Central memory CD4-positive, alpha-beta T cell (primary cell): Measurements from ENCODE around the gene HOGA1.

Experiments
- DNase-seq: peaks from one replicate; pipeline ENCODE4 v3.0.0; 2022

The HOGA1 gene

DNA sequence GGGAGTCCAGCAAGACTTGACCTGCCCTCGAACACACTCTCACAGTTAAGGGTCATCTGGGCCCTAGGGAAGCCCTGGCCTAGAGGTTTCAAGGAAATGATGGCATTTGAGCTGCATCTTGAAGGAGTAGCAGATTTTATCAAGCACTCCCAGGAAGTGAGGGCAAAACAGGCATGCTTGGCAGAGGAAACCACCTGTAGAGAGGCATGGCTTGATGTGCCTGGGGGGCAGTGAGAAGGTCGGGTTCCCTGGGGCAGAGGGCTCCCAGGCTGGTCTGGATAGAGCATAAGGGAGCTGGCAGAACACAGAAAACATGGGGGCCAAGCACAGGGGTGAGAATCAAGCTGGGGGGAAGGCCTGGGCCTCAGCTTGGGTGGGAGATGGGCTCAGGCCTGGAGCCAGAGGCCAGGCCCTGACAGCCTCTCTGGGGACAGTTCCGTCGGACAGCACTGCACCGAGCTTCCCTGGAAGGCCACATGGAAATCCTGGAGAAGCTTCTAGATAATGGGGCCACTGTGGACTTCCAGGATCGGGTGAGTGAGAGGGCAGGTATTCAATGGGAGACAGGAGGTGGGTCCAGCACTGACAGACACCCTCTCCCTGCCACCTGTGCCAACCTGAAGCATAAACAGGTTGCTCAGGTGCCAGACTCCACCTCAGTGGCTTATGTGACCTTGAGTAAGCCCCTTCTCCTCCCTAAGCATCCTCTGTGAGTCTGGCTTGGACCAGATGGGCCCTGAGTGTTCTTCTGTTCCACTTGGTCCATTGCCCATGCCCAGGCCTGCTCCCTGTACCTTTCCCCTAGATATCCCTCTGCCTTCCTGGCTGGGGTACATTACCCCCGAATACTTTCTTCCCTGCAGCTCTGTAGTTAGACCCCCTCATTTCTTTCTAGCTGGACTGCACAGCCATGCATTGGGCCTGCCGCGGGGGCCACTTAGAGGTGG lies 3.5 kb upstream of the HOGA1 start:
- no peak for DNase-seq

DNA sequence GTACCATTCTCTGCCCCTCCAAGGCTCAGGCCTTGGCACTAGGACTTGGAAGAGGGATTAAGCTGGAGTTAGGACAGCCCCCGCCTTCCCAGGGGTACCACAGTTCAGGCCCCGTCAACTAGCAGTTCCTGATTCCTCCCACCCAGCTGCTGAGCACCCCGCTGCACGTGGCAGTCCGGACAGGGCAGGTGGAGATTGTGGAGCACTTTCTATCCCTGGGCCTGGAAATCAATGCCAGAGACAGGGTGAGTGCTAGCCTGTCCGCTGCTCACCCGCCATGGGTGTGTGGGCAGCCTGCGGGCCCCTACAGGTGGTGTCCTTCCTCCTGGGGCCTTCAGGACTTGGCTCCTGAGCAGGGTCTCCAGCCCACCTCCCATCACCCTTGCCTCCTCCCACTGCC lies 2.0 kb upstream of the HOGA1 start:
- DNase-seq: no peak

DNA sequence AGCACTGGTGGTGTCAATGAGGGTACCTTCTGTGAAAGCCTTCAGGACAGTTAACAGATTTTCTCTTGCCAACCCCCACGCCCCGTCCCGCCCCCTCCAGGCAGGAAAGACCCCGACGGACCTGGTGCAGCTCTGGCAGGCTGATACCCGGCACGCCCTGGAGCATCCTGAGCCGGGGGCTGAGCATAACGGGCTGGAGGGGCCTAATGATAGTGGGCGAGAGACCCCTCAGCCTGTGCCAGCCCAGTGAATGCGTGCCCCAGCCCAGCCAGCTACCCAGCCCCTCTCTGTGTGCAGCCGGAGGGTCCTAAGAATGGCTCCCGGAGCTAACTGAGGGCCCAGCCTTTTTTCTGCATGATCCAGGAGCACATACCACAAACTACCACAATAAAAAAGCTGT lies 713 bp upstream of the HOGA1 start:
- no peak for DNase-seq

DNA sequence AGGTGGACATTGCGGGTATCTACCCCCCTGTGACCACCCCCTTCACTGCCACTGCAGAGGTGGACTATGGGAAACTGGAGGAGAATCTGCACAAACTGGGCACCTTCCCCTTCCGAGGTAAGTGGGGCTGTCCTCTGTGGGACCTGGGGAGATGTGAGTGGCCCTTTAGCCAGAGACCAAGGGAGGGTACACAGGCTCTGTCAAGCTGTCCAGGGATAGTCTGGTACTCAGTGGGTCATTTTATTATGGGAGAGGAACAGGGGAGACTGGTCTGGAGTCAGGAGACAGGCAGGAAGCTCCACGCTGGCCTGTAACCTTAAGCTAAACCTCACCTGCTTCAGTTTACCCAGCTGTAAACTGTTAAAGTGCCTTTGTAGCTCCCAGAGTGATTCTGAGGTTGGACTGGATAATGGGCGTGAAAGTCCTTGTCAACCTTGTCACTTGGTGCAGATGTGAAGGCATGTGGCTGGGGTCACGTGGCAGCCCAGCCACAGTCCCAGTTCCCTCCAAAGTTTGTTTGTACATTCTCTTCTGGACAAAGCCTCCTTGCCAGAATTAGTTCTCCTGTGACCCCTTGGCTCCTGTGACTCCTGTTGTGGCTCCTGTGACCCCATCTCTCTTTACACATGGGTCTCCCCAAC lies 729 bp downstream of the HOGA1 start:
- no peak for DNase-seq

DNA sequence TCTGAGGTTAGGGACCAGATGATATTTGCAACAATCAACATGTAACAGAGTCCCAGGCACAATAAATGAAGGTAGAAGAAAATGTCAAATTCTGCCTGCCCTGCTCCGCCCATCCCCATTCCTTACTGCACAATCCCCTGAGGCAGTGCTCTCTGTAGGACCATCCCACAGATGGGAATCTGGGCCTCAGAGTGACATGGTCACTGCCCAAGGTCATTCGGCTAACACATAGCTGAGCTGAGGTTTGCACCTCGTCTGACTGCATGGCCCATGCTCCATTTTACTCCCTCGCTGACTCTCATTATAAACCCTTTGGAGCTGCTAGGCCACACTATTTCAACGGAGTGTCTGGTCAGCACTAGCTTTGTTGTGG lies 1.2 kb downstream of the HOGA1 start:
- no peak for DNase-seq

DNA sequence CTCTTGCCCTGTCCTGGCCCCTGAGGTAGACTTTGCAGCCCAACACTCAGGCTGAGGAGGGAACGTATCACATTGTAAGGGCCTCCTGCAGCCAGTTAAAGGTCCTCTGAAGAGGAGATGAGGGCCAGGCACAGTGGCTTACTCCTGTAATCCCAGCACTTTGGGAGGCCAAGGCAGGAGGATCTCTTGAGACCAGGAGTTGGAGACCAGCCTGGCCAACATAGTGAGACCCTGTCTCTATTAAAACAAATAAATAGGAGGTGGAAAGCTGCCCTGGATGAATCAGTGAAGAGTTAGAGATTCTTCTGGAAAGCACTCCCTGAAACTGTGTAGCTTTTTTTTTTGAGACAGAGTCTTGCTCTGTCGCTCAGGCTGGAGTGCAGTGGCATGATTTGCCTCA lies 3.0 kb downstream of the HOGA1 start:
- no peak for DNase-seq

DNA sequence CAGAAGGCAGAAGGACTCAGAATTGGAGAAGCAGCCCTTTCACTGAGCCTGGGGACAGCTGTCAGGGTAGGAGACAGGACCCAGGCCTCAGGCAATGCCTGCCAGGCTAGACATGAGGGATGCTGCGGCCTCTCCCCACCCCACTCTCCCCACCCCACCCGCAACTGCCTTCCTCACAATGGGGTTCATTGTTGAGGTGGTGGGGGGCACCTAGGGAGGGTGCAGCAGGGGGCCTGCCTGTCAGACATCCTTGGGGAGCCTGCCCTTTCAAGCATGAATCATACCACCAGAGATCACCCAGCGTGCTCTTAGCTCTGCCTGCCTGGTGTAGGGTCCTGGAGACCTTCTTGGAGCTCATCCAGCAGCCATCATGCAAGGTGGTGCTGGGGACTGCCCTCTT lies 5.3 kb downstream of the HOGA1 start, which contains the start of gene C10orf62:
C10orf62 (plus strand) TSS at position 243 of the 400 bp plus-strand sequence. CDS start 177 bp downstream, outside the sequence.
- no peak for DNase-seq

DNA sequence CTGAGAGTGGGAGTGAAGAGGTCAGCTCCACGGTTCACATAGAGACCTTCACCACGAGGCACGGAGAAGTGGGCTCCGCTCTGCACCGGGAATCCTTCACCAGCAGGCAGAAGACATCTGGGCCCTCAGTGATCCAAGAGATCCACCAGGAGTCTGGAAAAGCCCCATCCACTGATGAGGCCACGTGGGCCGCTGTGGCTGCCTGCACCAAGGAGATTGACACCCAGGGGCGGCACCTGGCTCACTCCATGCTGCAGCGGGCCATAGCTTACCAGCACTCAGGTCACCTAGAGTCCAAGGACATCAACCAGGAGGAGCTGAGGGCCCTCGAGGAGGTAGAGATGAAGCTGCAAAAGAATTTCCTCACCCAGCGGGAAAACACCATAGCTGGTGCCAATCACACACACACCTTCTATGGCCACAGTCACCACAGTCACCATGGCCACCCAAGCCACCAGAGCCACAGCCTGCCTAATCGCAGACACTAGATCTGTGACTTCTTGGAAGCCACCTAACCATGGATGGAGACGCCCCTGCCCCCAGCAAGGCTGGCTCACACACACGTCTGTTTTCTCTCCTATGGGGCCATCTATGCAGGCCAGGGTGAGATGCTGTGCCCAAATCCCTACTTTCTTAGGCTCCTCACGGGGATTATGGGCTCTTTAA lies 6.0 kb downstream of the HOGA1 start:
- DNase-seq: no peak

DNA sequence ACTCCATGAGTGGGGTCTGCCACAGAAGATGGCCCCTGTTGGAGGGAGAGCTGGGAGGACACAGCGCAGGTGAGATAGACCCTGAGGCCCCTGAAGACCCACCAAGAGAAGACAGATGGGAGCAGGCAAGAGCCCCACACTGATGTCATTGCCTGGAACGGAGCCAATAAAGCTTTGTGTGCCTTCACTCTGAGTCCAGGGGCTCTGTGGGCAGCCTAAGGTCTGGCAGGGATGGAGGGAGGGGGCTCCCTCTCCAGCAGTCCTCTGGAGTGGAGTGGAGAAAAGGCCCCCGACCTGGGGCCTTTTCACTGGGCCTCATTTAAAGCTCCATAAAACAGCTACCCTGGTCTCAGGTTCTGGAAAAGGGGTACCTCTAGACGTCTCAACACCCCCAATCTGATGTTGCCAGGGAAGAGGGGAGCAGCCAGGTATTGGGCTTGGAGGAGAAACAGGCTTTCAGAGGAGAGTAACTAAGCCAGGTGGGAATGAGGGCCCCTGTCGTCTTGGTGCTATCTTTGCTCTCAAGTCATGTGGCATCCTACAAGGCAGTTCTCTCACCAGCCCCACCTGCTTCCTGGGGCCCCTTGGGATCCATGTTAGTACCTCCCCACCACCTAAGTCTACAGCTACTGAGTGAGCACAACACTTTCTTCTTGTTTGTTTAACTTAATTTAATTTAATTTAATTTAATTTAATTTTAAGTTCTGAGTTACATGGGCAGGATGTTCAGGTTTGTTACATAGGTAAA lies 6.7 kb downstream of the HOGA1 start:
- no peak for DNase-seq

DNA sequence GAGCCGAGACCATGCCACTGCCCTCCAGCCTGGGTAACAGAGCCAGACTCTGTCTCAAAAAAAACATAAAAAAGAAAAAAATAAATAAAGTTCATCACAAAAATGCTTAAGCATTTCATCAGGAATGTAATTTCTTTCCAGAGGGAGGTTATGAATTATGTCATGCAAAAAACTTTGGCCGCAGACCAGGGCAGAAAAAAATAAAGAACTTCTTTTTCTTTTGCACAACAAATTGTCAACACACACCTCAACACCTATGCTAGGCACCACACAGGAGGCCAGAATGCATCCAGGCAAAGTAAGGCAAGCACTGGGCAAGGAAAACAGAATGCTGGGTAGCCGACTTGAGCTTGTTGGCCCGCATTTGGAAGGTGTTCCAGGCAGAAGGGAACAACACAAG lies 9.2 kb downstream of the HOGA1 start:
- no peak for DNase-seq

DNA sequence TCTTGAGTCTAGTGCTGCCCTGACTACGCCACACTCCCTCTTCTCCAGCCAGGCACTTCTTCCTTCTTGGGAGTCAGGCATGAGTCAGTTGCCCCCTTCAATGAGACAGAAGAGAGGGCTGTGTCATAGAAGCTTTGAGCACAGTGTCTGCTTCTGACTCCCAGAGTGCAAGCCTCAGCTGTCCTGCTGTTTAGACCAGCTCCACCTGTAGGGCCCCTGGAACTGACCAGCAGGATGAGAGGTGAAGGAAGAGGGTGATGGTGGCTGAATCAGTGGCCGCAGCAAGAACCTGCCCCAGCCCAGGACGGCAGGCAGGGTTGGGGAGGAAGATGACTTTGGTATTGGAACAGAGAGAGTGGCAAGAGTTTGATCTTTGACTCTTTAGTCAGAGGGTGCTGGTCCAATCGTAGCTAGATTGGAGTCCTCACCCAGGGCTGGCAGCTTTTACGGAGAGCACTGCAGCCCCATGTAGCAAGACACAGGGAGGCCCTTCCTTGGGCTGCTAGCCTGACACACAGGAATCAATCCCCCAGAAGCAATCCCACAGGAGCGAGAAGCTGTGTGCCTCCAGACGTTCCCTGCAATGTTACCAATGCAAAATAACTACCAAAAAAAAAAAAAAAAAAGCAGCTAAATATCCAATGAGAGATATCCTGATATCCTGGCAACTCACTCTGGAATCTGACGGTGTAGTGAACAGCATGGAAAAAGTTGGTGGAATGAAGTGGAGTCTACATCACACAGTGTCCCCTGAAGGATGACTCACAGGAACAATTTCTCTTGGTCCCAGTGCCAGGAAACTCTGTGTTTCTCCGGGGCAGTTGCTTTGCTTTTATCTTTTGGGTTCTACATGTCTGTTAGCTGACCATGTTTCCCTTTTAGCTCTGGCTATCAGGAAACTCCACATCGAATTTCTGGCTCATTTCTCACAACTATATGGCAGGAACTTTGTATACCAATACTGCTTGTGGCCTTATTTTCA lies 12.2 kb downstream of the HOGA1 start:
- DNase-seq: no peak

DNA sequence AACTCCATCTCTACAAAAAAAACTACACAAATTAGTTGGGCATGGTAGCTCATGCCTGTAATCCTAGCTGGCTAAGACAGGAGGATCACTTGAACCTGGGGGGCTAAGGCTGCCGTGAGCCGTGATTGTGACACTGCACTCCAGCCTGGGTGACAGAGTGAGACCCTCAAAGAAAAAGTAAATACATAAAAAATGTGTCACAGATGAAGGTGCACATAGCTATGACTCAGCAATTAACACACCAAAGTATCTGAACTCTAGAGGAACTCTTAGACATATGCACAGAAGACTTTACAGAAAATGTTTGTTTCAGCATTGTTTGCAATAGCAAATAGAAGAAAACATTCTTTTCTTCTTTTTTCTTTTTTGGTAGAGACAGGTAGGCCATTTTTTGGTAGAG lies 13.6 kb downstream of the HOGA1 start:
- no peak for DNase-seq

DNA sequence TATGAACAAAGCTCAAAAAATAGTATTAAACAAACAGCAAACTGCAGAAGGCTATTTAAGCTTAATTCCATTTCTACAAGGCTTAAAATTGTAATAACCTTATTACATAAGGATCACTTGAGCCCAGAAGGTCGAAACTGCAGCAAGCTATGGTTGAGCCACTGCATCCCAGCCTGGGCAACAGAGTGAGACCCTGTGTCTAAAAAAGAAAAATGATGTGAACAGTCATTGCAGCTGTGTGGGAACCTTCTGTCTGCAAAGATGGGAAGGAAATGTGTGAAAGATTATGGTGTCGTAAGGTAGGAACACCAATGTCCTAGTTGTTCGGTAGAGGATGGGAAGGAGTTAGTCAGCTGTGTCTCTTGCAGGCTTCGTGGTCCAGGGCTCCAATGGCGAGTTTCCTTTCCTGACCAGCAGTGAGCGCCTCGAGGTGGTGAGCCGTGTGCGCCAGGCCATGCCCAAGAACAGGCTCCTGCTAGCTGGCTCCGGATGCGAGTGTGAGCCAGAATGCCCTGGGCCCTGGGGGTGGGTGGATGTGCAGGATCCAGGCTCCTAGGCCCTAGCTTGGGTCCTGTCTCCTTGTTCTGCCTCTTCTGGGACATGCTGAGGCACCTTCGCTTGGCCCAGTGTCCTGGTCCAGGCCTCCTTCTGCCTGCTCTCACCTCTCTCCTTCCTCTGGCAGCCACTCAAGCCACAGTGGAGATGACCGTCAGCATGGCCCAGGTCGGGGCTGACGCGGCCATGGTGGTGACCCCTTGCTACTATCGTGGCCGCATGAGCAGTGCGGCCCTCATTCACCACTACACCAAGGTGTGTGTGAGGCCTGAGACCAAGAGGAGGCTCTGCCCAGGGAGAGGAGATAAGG lies 14.4 kb downstream of the HOGA1 start:
- no peak for DNase-seq

DNA sequence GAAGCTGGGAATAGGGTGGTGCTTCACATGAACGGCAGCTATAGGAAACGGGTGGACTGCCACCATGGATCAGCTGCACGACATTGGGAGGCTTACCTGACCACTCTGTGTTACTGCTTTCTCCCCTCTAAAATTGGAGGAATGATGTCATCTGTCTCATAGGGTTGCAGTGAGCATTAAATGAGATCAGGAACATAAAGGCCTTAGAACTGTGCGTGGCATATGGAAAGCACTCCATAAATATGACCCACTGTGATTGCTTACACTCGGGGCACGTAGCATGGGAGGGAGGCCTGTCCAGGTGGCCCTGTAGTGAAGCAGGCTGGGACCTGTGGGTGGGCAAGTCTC lies 15.1 kb downstream of the HOGA1 start:
- DNase-seq: no peak

DNA sequence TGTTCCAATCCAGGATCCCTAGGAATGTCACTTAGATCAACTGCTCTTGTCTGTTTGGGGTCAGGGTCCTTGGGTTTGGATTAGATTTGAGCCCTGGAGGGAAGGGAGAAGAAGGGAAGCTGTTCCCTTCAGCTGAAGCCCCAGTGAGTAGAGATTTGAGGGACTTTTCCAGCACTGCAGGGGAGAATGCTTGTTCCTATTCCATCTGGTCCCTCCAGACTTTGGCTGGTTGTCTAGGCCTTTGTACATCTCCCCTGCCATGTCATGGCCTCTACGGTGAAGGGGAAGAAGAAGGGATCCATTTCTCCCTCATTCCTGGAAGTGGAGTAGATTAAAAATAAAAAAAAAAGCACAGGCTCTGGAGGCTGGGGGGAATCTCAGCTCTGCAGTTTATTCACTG lies 16.4 kb downstream of the HOGA1 start:
- DNase-seq: no peak

DNA sequence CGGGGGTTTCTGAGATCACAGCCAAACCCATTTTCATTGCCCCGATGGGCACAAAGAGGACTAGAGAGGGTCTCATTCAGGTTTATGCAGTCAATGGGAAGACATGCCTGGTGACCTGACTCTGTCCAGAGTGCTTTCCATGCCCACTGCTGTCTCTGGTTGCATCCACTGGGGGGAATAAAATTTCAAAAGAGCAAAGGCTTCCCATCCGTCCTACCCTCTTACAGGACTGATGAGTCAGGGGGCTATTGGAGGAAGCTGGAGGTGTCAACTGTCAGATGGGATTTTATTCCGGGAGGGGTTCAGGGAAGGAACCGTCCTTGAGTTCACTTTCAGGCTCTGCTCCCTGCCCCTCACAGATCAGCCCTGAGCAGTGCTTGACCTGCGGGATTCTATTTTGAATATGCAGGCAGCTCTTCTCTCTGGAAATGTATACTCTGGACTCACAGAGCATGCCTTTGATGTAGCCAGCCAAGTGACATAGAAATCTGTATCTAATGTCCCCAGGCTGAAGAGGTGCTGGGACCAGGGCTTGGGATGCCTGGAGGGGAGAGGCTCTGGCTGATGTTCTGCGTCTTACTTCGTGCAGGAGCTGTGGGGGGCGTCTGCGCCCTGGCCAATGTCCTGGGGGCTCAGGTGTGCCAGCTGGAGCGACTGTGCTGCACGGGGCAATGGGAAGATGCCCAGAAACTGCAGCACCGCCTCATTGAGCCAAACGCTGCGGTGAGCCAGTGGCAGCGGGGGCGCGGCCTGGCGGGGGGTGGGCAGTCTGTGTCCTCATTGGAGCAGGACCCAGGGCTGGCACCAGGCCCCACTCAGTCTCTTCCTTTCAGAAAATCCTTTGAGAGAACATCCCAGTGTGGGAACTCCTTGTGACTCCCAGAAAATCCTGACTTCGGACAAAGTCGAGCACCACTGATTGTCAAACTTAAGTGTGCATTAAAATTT lies 17.4 kb downstream of the HOGA1 start:
- DNase-seq: no peak

DNA sequence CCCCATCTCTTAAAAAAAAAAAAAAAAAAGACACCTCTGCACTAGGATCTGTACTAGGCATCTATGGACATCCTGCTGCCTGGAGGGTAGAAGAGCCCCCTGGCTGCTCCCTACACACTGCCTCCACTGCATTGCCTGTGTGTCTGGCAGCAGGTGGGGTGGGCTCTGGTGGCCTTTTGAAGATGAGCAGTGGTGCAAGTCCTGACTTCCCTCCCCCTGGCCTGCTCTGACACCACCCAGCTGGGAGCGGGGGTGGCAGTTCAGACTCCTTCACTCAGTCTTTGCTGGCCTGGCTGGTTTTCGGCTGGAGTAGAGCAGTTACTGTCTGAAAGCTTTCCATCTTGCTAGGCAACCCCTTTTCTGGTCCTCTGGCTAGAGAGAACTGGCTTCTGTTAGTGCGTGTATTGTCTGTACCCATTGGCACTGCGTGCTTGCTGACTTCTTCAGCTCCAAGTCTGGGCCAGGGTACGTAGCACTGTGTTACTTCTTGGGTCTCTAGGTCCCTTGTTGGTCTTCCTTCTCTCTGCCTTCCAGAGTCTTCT lies 23.0 kb downstream of the HOGA1 start:
- DNase-seq: no peak

DNA sequence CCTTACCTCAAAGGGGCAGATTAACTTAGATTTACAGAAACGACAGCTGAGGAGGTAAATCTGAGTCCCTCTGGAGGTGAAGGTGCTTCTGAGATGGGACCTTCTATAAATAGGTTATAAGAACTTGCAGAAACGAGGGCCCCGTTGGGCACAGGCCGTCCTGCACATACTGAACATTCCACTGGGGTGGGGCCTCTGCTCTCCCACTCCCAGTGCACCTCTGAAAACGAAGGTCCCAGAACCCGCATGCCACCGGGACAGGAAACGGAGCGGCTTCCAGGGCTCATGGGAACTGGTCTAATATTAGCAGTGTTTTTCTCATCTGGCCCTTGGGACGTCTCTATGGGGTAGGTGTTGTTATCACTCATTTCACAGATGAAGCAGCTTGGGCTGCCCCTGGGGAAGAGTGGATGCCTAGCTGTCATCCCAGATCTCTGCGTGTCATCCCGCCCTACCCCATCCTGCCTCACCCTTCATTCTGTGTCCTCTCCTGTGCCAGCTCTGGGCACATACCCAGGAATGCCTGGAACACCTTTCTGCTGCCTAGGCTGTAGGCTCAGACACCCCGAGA lies 24.9 kb downstream of the HOGA1 start:
- no peak for DNase-seq

DNA sequence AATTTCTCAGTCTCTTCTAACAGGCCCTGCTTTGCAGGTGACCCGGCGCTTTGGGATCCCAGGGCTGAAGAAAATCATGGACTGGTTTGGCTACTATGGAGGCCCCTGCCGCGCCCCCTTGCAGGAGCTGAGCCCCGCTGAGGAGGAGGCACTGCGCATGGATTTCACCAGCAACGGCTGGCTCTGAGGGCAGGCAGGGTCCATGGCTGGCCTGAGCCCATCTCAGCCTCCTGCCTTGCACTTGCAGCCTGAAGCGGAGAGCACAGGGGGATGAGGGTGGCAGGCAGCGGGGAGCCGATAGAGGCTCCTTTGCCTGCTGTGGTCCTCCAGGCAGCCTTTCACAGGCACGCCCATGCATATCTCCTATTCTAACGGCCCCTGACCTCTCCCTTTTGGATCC lies 27.3 kb downstream of the HOGA1 start:
- no peak for DNase-seq
